ENCODE data around the gene FAM216B. TPM values are rescaled to one million over a fixed set of nuclear protein-coding genes. Genes with fewer than 3 reads are reported as not detected.

Gene FAM216B
- total and polyA plus RNA-seq, 8 donors, result under 0.01 to 0.18 (median 0.03) TPM; not detected in 5

DNA sequence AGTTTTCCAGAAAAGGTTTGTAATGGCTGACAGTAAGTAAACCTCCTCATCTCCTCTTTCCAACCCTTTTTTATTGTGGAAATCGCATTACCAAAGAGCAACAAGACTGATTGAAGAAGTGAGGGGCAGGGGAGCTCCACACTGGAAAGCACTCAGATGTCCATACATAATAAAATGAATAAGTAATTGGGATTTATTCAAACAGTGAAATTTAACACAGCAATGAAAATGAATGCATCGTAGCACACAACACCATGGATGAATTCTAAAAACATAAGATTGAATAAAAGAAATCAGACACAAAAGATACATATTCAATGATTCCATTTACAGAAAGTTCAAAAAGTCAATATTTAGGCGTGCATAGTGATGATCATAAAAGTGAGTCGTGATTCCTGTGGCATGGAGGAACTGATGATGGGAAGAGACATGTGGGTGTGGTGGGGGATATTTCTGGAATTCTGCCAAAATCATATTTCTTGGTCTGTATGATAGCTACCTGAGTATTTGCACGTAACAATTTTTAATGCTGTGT is 18.8 kb downstream of the FAM216B start:
- intact Hi-C loops (cut with DNase I; ENCODE audit: low total_unique reads), result no loop called here
- H3K4me3 ChIP-seq, result no peak overlapping the region
- no peaks in the 10 kb centered on the region for H3K36me3 ChIP-seq
- H3K9me3 ChIP-seq, result no peaks in the 10 kb centered on the region
- no peaks in the 10 kb centered on the region for H3K4me1 ChIP-seq
- 66 to 77% (median 66%) methylated on average over 5 of the region's 5 CpGs for WGBS, 5 donors
- DNase-seq, result no peak
- no peaks in the 10 kb centered on the region for H3K27me3 ChIP-seq
- no peak overlapping the region for H3K27ac ChIP-seq
- TF ChIP-seq EP300 (IDR thresholded peaks at IDR 0.05), result no peak
- TF ChIP-seq POLR2AphosphoS5 (IDR thresholded peaks at IDR 0.05), result no peak
- no peak for TF ChIP-seq POLR2A (IDR thresholded peaks at IDR 0.05)
- TF ChIP-seq, protein P1, sequence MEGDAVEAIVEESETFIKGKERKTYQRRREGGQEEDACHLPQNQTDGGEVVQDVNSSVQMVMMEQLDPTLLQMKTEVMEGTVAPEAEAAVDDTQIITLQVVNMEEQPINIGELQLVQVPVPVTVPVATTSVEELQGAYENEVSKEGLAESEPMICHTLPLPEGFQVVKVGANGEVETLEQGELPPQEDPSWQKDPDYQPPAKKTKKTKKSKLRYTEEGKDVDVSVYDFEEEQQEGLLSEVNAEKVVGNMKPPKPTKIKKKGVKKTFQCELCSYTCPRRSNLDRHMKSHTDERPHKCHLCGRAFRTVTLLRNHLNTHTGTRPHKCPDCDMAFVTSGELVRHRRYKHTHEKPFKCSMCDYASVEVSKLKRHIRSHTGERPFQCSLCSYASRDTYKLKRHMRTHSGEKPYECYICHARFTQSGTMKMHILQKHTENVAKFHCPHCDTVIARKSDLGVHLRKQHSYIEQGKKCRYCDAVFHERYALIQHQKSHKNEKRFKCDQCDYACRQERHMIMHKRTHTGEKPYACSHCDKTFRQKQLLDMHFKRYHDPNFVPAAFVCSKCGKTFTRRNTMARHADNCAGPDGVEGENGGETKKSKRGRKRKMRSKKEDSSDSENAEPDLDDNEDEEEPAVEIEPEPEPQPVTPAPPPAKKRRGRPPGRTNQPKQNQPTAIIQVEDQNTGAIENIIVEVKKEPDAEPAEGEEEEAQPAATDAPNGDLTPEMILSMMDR (IDR thresholded peaks at IDR 0.05), result no peak

DNA sequence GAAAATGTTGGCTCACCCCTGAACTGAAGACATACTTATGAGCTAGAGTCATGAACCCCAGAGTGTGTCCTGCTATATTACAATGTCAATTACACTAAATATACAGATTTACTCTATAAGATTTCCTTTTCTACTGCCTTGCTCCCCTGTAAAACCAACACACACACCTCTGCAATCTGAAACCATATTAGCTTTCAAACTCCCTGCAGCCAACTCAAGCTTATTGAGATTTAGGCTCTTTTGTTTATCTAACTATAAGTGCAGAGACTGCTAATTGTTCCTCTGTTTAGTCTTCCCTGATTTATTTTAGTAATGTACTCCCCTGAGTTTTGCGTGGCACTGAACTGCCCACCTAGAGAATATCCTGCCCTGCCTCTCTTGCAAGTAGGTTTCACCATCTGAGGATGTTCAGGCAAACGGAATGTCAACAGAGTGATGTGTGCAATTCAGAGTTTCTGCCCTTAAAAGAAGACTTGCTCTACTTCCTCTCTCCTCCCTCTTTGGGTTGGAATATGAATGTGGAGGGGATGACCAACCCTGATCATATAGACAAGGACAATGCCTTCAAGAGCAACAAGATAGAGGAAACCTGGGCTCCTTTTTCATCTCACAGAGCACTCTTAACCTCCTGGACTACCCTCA is 22.3 kb downstream of the FAM216B start:
- DNase-seq, result no peak
- Histone ChIP-seq H3K36me3 (no peaks in the 10 kb centered on the region), H3K9me3 (no peaks in the 10 kb centered on the region), H3K4me3 (no peak overlapping the region), H3K4me1 (no peaks in the 10 kb centered on the region), H3K27me3 (peaks cover 0 to 7% (median 0%) of the 10 kb centered on the region in 3 donors), H3K27ac (no peak overlapping the region)
- intact Hi-C loops (cut with DNase I; ENCODE audit: low total_unique reads), result no loop called here
- WGBS, 5 donors, result 31 to 53% (median 42%) methylated on average over 2 of the region's 2 CpGs
- TF ChIP-seq, protein P1 (IDR thresholded peaks at IDR 0.05), result no peak
- TF ChIP-seq POLR2AphosphoS5 (IDR thresholded peaks at IDR 0.05) (no peak), POLR2A (IDR thresholded peaks at IDR 0.05) (no peak), EP300 (IDR thresholded peaks at IDR 0.05) (no peak)

DNA sequence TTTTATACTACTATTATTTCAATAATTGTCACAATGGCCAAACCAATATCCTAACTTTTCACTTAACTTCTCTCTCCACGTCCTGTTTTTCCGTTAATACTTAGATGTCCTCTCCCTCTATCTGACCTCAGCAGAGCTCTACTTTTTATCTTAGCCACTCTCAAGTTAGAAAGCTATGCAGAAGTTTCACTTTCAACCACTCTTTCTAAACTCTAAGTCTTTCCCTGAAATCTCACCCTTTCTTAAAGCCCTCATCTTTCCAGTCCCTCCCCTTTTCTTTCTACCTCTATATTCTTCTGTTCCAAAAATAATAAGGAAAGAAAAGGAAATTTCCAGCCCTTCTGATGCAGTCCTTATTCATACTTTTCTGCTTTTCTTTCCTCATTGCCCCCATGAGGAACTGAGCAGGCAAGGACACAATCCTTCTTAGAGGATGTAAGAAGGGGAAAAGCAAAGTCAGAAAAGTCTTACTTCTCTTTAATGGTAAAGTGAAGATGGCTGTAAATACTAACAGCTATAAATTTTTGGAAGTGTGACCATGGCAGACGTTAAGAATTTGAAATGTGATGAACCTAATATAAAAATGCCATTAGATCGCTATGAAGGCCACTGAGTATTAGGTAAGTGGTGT is 23.0 kb downstream of the FAM216B start:
- DNase-seq, result no peak
- no peaks in the 10 kb centered on the region for H3K4me1 ChIP-seq
- no peaks in the 10 kb centered on the region for H3K36me3 ChIP-seq
- TF ChIP-seq, protein P1 (IDR thresholded peaks at IDR 0.05), result no peak
- TF ChIP-seq POLR2AphosphoS5 (IDR thresholded peaks at IDR 0.05) (no peak), POLR2A (IDR thresholded peaks at IDR 0.05) (no peak), EP300 (IDR thresholded peaks at IDR 0.05) (no peak)
- H3K27me3 ChIP-seq, result peaks cover 0 to 7% (median 0%) of the 10 kb centered on the region in 3 donors
- H3K9me3 ChIP-seq, result no peaks in the 10 kb centered on the region
- H3K4me3 ChIP-seq, result no peak overlapping the region
- H3K27ac ChIP-seq, result no peak overlapping the region
- 61 to 69% (median 66%) methylated on average over 4 of the region's 4 CpGs for WGBS, 5 donors
- intact Hi-C loops (cut with DNase I; ENCODE audit: low total_unique reads), result no loop called here

DNA sequence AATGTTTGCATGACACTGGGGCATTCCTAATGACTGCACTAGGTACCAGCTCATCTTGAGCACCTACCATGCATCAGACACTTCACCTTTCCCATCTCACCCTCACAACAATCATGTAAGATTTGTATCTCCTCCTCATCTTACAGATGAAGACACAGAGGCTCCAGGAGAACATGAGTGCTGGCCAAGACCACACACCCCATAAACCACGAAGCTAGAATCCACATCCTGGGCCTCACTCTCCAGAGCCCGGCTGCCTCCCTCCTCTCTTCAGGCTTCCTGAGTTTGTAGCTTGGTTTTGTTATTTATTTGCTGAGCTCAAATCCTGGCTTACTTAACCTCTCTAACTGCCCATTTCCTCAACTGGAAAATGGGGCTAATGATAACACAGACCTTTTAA is 25.9 kb downstream of the FAM216B start:
- H3K36me3 ChIP-seq, result no peaks in the 10 kb centered on the region
- TF ChIP-seq POLR2AphosphoS5 (IDR thresholded peaks at IDR 0.05) (no peak), EP300 (IDR thresholded peaks at IDR 0.05) (no peak), POLR2A (IDR thresholded peaks at IDR 0.05) (no peak)
- TF ChIP-seq, protein P1 (IDR thresholded peaks at IDR 0.05), result no peak
- H3K27me3 ChIP-seq, result peaks cover 0 to 7% (median 0%) of the 10 kb centered on the region in 3 donors
- H3K4me1 ChIP-seq, result no peaks in the 10 kb centered on the region
- H3K4me3 ChIP-seq, result no peak overlapping the region
- 49 to 63% (median 60%) methylated on average over 2 of the region's 2 CpGs for WGBS, 5 donors
- H3K9me3 ChIP-seq, result no peaks in the 10 kb centered on the region
- no peak for DNase-seq
- intact Hi-C loops (cut with DNase I; ENCODE audit: low total_unique reads), result no loop called here
- no peak overlapping the region for H3K27ac ChIP-seq
